Mesothelial cell of epicardium (in vitro differentiated cells): ENCODE measurements around the gene VSTM4. TPM values are rescaled to one million over a fixed set of nuclear protein-coding genes. Genes with fewer than 3 reads are reported as not detected.

ENCODE experiments used
- DNase-seq, 2 experiments: peaks; one replicate each; pipeline ENCODE4 v3.0.0; 2021; ENCODE audit warnings: low spot score in 2 of 2; ENCODE audit not compliant: unreplicated experiment in 2 of 2
- H3K27ac Mint-ChIP-seq: 2 replicates; pipeline ENCODE4 v1.8.0; 2021; ENCODE audit warnings: mixed read lengths
- H3K27me3 Mint-ChIP-seq: 2 replicates; pipeline ENCODE4 v1.8.0; 2021; ENCODE audit warnings: low read depth, mixed read lengths
- H3K36me3 Mint-ChIP-seq: 2 replicates; pipeline ENCODE4 v1.8.0; 2021; ENCODE audit warnings: mixed read lengths
- H3K4me1 Mint-ChIP-seq: 2 replicates; pipeline ENCODE4 v1.8.0; 2021; ENCODE audit warnings: mixed read lengths
- H3K4me3 Mint-ChIP-seq: 2 replicates; pipeline ENCODE4 v1.8.0; 2021; ENCODE audit warnings: mild to moderate bottlenecking, moderate library complexity, mixed read lengths
- H3K9me3 Mint-ChIP-seq: 2 replicates; pipeline ENCODE4 v1.8.0; 2021; ENCODE audit warnings: mixed read lengths
- total RNA-seq: library from RNA; stranded (reverse); gene quantifications from 3 replicates; pipeline ENCODE4 v1.2.1, GENCODE V29; 2021
- TF ChIP-seq, protein P1 (sequence below): fragments of 200-600 bp; sonication (generic); IDR thresholded peaks from one replicate; pipeline ENCODE4 v1.5.0; 2021; ENCODE audit warnings: antibody characterized with exemption; ENCODE audit not compliant: unreplicated experiment

The VSTM4 gene
- total RNA-seq, 1 donor from 2014 or later, result 3.5 TPM

DNA sequence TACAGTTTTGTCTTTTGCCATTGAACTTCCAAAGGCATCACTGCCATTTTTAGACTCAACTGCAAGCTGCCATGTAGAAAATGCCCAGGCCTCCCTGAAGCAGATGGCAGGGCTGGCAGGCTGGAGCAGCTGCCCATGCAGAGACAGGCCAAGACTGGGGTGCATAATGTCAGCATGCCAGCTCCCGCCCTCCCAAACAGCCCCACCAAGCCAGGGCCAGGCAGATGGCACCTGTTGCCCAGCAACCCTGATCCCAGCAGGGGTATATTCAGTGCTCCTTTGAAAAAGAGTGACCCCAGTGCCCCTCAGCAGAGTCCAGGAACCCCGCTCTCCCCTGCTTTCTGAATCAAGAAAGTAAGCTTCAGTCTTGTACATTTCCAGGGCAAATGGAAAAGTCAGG, 32.6 kb downstream of the VSTM4 start:
- H3K27me3 Mint-ChIP-seq, result peaks cover 28% of the 10 kb centered on the region

DNA sequence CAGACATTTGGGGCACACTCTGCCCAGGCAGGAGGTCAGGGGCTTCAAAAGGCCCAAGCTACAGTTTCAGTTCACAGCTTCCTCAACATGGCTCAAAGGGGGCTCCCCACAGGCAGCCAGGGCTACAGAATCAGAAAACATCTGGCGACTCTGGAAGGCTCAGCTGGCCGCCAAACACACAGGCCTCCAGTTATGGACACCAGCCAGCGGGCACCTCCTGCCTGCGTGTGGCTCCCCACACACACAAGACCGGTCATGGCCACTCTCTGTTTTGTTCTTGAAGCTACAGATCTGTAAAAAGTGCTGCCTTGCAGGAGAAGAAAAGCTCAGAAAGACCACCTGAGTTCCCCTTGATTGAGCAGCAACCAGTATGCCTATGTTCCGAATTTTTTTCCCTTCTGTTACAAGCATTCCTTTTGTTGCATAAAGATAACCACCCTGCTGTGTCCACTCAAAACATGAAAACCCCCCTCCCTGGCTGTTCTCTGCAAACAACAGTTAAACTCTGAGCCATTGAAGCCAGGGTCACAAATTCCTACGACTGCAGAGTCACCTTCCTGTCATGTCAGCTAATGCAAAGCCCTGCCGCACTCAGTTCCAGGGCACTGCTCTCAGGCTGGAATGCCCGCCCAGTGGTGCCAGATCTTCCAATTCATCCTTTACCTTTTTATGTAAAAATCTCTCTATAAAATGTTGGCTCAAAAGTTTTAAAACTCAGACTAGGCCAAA, 33.6 kb downstream of the VSTM4 start:
- Mint-ChIP-seq H3K27me3 (peaks cover 37% of the 10 kb centered on the region), H3K27ac (no peak overlapping the region), H3K4me3 (no peak overlapping the region), H3K4me1 (no peaks in the 10 kb centered on the region), H3K36me3 (no peaks in the 10 kb centered on the region), H3K9me3 (peaks cover 6% of the 10 kb centered on the region)
- TF ChIP-seq, protein P1, sequence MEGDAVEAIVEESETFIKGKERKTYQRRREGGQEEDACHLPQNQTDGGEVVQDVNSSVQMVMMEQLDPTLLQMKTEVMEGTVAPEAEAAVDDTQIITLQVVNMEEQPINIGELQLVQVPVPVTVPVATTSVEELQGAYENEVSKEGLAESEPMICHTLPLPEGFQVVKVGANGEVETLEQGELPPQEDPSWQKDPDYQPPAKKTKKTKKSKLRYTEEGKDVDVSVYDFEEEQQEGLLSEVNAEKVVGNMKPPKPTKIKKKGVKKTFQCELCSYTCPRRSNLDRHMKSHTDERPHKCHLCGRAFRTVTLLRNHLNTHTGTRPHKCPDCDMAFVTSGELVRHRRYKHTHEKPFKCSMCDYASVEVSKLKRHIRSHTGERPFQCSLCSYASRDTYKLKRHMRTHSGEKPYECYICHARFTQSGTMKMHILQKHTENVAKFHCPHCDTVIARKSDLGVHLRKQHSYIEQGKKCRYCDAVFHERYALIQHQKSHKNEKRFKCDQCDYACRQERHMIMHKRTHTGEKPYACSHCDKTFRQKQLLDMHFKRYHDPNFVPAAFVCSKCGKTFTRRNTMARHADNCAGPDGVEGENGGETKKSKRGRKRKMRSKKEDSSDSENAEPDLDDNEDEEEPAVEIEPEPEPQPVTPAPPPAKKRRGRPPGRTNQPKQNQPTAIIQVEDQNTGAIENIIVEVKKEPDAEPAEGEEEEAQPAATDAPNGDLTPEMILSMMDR, result no peak
- DNase-seq, result no peak

More for the DNA sequence above, 32.6 kb downstream of the VSTM4 start:
- Mint-ChIP-seq H3K4me3 (no peak overlapping the region), H3K36me3 (no peaks in the 10 kb centered on the region), H3K27ac (no peak overlapping the region), H3K9me3 (peaks cover 15% of the 10 kb centered on the region), H3K4me1 (no peaks in the 10 kb centered on the region)
- TF ChIP-seq, protein P1, result no peak
- no peak for DNase-seq

DNA sequence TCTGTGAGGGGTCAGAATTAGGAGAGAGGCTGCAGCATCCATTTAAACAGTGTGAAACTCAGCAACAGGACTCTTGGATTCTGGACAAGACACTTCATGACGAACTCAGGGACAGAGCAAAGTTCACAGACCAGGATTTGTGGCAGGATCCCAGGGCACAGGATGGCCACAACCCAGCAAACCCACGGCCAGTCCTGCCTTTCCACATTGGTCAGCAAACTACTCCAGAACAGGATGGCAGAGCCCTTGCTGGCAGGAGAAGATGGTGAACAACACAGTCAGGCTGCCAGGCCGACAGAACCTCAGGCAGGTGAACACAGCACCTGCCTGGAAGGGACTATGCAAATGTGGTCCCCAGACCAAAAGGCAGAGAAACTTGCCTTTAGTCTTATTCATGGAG, 34.4 kb downstream of the VSTM4 start:
- TF ChIP-seq, protein P1, result no peak
- H3K4me3 Mint-ChIP-seq, result no peak overlapping the region
- no peaks in the 10 kb centered on the region for H3K36me3 Mint-ChIP-seq
- H3K27me3 Mint-ChIP-seq, result peaks cover 43% of the 10 kb centered on the region
- no peak for DNase-seq
- no peak overlapping the region for H3K27ac Mint-ChIP-seq
- H3K4me1 Mint-ChIP-seq, result no peaks in the 10 kb centered on the region
- no peaks in the 10 kb centered on the region for H3K9me3 Mint-ChIP-seq

DNA sequence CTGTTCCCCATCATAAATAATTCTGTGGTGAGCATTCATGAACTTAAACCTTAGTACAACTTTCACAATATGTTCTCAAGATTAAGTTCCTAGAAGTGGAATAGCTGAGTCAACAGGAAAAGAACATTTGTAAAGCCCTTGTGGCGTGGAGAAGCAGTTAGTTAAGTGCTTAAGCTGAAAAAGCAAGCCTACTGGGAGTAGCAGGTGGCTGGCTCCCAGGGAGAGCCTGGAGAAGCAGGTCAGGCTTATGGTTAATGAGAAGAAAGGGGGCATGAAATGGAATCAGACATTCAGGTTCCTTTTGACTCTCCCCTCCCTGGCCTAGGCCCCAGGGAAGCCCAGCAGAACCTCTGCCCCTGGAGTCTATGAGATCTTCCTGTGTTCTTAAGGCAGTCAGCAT, 35.3 kb downstream of the VSTM4 start:
- DNase-seq, result no peak
- H3K4me1 Mint-ChIP-seq, result no peaks in the 10 kb centered on the region
- H3K27ac Mint-ChIP-seq, result no peak overlapping the region
- no peaks in the 10 kb centered on the region for H3K36me3 Mint-ChIP-seq
- peaks cover 44% of the 10 kb centered on the region for H3K27me3 Mint-ChIP-seq
- no peak overlapping the region for H3K4me3 Mint-ChIP-seq
- TF ChIP-seq, protein P1, result no peak
- no peaks in the 10 kb centered on the region for H3K9me3 Mint-ChIP-seq

DNA sequence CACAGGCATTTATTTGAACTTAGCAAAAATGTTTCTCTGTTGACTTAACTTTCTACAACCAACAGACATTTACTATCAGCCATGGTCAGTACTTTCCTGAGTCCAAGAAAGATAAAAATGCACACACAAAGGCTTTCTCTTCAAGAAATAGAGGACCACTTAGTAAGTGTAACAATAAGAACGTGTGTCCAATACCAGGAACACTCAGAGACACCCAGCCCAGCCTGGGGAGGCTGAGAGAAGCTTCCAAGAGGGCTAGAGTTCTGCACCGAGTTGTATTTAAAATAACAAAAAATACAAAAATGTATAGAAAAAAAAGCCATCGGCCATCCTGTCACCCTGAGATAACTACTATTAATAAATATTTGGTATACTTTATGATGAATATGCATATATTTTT, 35.8 kb downstream of the VSTM4 start:
- H3K27me3 Mint-ChIP-seq, result peaks cover 44% of the 10 kb centered on the region
- DNase-seq, result no peak
- no peak overlapping the region for H3K4me3 Mint-ChIP-seq
- H3K4me1 Mint-ChIP-seq, result no peaks in the 10 kb centered on the region
- TF ChIP-seq, protein P1, result no peak
- H3K27ac Mint-ChIP-seq, result no peak overlapping the region
- no peaks in the 10 kb centered on the region for H3K36me3 Mint-ChIP-seq
- no peaks in the 10 kb centered on the region for H3K9me3 Mint-ChIP-seq
